HG03520 (cell line): ENCODE results near the gene TEX44.

Experiments
- ATAC-seq: cut with Tn5 transposase; IDR thresholded peaks from one replicate; pipeline ENCODE4 v1.9.1; 2021; ENCODE audit warnings: mild to moderate bottlenecking, moderate library complexity; ENCODE audit not compliant: unreplicated experiment

Gene TEX44

GRCh38 chr2:231632559-231633142, 40.0 kb downstream of the TEX44 start:
- ATAC-seq, result no peak

GRCh38 chr2:231633241-231633976, 40.7 kb downstream of the TEX44 start:
- no peak for ATAC-seq

- no peak for ATAC-seq
Measured at GRCh38 chr2:231634412-231634811, 41.7 kb downstream of the TEX44 start.

- no peak for ATAC-seq
Measured at GRCh38 chr2:231634951-231635875, 42.5 kb downstream of the TEX44 start.

- no peak for ATAC-seq
Measured at GRCh38 chr2:231640241-231640640, 47.6 kb downstream of the TEX44 start.

- ATAC-seq, result no peak
Measured at GRCh38 chr2:231640641-231641111, 48.0 kb downstream of the TEX44 start.

- no peak for ATAC-seq
Measured at GRCh38 chr2:231642631-231643494, 50.2 kb downstream of the TEX44 start.

GRCh38 chr2:231643495-231643888, 50.8 kb downstream of the TEX44 start:
- no peak for ATAC-seq
